Small intestine (tissue), 7 donors: ENCODE data around the gene DYRK1A. TPM values are rescaled to one million over a fixed set of nuclear protein-coding genes. Genes with fewer than 3 reads are reported as not detected.

Experiments used
- DNase-seq, 2 donors: peaks; one replicate each; pipeline versions ENCODE4 v3.0.0 to v3.0.0-alpha.2; 2013
- FAIRE-seq: peaks from 2 replicates; lab custom pipeline; 2012; peaks lifted over from hg19 to GRCh38; lab: Jason Lieb, UNC
- H3K27ac ChIP-seq, 3 donors: one replicate each; pipeline ENCODE4 v1.5.1; 2013; ENCODE audit warnings: low read length in 2 of 3, mild to moderate bottlenecking in 2 of 3, control low read depth in 1 of 3, inconsistent platforms in 1 of 3, low read depth in 1 of 3, moderate library complexity in 1 of 3
- H3K27me3 ChIP-seq, 3 donors: one replicate each; pipeline ENCODE4 v1.6.1; 2013; ENCODE audit warnings: low read length in 3 of 3, inconsistent platforms in 1 of 3; ENCODE audit not compliant: control insufficient read depth in 3 of 3, insufficient read depth in 3 of 3
- H3K36me3 ChIP-seq, 3 donors: one replicate each; pipeline ENCODE4 v1.6.1; 2013; ENCODE audit warnings: low read length in 3 of 3, inconsistent platforms in 1 of 3, low read depth in 1 of 3, mild to moderate bottlenecking in 1 of 3, moderate library complexity in 1 of 3; ENCODE audit not compliant: control insufficient read depth in 3 of 3, insufficient read depth in 2 of 3
- H3K4me1 ChIP-seq, 3 donors: one replicate each; pipeline ENCODE4 v1.6.1; 2013; ENCODE audit warnings: low read length in 2 of 3, inconsistent platforms in 1 of 3, low read depth in 1 of 3, mild to moderate bottlenecking in 1 of 3, moderate library complexity in 1 of 3; ENCODE audit not compliant: control insufficient read depth in 3 of 3, insufficient read depth in 2 of 3
- H3K4me3 ChIP-seq, 3 donors: one replicate each; pipeline ENCODE4 v1.5.1; 2013; ENCODE audit warnings: low read length in 3 of 3, control low read depth in 1 of 3, inconsistent platforms in 1 of 3, low read depth in 1 of 3, mild to moderate bottlenecking in 1 of 3, moderate library complexity in 1 of 3
- H3K9me3 ChIP-seq, 2 donors: one replicate each; pipeline ENCODE4 v1.6.1; 2013; ENCODE audit warnings: low read depth in 1 of 2, low read length in 1 of 2; ENCODE audit not compliant: control insufficient read depth in 2 of 2, insufficient read depth in 1 of 2
- WGBS, 3 donors: extraction: QIAGEN DNeasy Blood & Tissue Kit; methylation state at CpG; one replicate each; pipeline ENCODE4 v1.1.7; 2013; 5-methylcytosine and 5-hydroxymethylcytosine counted together
- polyA plus RNA-seq, 4 donors: library from polyadenylated mRNA; stranded (reverse) in 3 of 4; unstranded in 1 of 4; fragments of 200-250 nt in 3 of 4; fragments of 120-200 nt in 1 of 4; gene quantifications; one replicate each; pipeline versions ENCODE4 v1.2.1 to v1.2.3, GENCODE V29; 2013
- donor health status: healthy with polysubstance abuse.
- donor health status: control.
- donor health status: control.
- donor health status: Bipolar disorder and iron deficiency.
- donor health status: healthy.

DYRK1A gene
- polyA plus RNA-seq, 4 donors: 10.5 to 50.5 (median 17.1) TPM

DNA sequence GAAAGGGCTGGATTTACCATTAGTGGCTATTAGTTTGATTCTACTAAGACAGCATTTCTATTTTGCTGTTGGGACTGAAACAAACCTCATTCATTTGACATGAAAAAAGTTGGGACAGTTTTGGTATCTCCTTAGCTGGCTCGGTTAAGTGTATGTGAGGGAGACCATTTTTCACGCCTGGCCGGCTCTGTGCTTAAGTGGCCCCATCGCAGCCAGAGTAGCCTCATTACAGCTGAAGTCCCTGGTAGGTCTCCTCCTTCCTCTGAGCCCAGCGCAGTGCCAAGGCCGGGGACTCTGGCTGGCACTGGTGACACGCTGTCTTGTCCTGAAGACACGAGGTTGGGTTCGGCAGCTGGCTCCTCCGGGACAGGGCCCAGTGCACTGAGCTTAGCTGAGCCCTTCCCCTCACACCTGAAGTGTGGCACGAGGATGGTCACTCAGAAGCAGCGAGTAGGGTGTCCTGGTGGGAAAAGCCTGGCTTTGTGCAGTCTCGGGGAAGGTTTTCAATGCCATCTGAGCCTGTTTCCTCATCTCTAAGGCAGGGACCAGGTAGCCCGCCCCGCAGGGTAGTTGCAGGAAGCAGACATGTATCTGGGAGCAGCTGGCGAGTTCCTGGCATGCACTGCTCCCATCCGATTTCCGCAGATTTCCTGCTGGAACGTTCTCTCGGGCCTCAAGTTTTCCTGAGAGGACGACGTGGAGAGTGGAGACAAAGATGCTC lies 196.5 kb downstream of the DYRK1A start:
- DNase-seq (peak in 1 of 2 donors; percentile 38), FAIRE-seq (no peak)
- H3K27me3 ChIP-seq: no peaks in the 10 kb centered on the region
- no peaks in the 10 kb centered on the region for H3K36me3 ChIP-seq
- H3K27ac ChIP-seq: peak overlapping the region; percentile 14 to 91 (median 59)
- H3K4me3 ChIP-seq: peak overlapping the region; percentile 34 to 70 (median 67)
- peaks cover 2 to 12% (median 7%) of the 10 kb centered on the region in 3 donors for H3K4me1 ChIP-seq
- H3K9me3 ChIP-seq: peaks cover 0 to 18% of the 10 kb centered on the region in 2 donors
- 45 to 62% (median 57%) methylated on average over 22 of the region's 22 CpGs for WGBS, 3 donors

DNA sequence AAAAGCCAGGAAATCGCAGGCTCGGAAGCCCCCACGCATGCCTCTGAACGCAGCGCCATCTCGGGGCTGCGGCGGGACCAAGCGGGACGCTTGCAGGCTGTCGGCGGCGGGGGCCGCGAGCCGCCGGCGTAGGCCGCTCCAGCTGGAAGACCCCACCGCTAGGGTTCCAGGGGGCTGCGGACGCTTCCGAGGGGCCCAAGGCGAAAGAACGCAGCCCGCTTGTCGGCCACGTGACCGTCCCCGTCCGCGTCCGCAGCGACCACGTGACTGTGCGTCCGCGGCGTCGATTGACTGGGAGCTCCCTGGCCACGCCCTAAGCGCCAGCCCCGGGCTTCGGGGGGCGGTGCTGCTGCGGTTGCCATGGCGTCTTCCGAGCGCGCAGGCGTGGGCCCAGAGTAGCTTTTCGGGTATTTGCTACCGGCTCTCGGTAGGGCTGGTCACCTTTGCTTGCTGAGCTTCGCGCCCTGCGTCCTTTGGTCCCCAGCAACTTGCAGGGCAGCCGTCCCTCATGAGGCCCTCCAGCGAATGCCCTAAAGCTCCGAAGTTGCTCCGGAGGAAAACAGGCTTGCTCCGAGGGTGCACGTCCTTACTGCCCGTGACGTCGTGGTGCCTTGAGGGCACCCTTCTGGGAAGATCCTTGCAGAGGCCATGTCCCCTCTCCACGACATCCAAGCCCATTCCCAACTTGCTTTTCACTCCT lies 197.2 kb downstream of the DYRK1A start:
- Histone ChIP-seq H3K4me3 (peak overlapping the region; percentile 34 to 70 (median 67)), H3K36me3 (no peaks in the 10 kb centered on the region), H3K27ac (peak overlapping the region; percentile 59 to 91 (median 86)), H3K4me1 (peaks cover 2 to 12% (median 7%) of the 10 kb centered on the region in 3 donors), H3K9me3 (peaks cover 0 to 18% of the 10 kb centered on the region in 2 donors), H3K27me3 (no peaks in the 10 kb centered on the region)
- 1 to 6% (median 2%) methylated on average over 62 to 67 of the region's 67 CpGs for WGBS, 3 donors
- DNase-seq: peak; percentile 95
- FAIRE-seq: no peak

DNA sequence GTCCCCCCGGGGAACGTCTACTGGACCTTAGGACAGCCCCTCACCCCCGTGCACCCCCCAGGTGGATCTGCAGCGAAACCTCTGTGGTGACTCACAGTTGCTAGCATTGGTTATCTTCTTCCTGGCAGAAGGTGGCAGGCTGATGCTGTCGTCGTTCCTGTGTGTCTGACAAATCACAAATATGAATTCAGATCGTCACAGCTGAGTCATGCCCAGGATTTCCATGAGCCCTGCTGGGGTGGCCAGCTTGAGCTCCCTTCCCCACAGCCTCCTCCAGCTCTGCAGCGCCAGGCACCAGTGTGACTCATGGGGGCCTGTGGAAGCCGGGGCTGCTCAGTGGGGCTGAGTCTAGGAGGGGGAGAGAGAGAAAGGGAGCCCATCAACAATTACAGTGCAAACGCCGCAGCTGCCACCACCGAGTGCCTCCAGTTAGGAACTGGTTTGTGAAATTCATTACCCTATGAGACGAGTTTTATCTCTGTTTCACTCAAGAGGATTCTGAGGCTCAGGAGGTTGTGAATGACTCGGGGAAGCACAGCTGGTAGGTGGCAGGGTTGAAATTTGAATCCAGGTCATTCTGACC lies 197.9 kb downstream of the DYRK1A start:
- Histone ChIP-seq H3K36me3 (no peaks in the 10 kb centered on the region), H3K27me3 (no peaks in the 10 kb centered on the region), H3K9me3 (peaks cover 0 to 18% of the 10 kb centered on the region in 2 donors), H3K4me1 (peaks cover 2 to 12% (median 7%) of the 10 kb centered on the region in 3 donors), H3K4me3 (peak overlapping the region in 2 of 3 donors; percentile 67 to 70), H3K27ac (peak overlapping the region; percentile 51 to 91 (median 86))
- WGBS, 3 donors: 7 to 17% (median 9%) methylated on average over 14 of the region's 14 CpGs
- DNase-seq (peak; percentile 79 to 86), FAIRE-seq (no peak)

DNA sequence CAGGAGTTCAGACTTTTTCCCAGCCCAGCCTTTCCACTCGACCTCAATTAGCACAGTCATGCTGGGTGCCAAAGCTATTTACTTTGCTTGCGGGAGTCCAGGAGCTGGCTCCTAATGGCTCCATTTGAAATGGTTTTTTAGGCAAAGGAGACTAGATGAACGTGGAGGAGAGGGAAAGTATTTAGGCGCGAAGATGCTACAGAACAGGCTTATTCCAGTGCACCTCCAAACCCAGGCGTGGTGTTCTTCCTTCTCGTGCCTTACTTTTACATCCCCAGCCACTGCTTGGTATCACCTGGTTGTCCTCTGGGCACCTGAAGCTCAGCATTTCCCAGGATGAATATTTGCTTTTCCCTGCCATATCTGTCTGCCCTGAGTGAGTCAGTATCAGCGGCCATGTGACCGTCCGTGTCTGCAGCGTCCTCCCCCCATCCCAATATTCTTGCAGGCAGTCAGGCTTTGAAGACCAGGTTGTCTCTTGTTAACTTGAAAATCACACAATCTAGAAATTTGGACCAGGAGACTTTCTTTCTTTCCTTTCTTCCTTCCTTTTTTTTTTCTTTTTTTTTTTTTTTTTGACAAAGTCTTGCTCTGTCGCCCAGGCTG lies 198.5 kb downstream of the DYRK1A start:
- 42 to 79% (median 64%) methylated on average over 12 of the region's 12 CpGs for WGBS, 3 donors
- Histone ChIP-seq H3K36me3 (no peaks in the 10 kb centered on the region), H3K9me3 (peaks cover 0 to 18% of the 10 kb centered on the region in 2 donors), H3K4me1 (peaks cover 2 to 12% (median 7%) of the 10 kb centered on the region in 3 donors), H3K27me3 (no peaks in the 10 kb centered on the region), H3K27ac (peak overlapping the region in 2 of 3 donors; percentile 51 to 91), H3K4me3 (no peak overlapping the region)
- FAIRE-seq (no peak), DNase-seq (peak in 1 of 2 donors; percentile 23)

DNA sequence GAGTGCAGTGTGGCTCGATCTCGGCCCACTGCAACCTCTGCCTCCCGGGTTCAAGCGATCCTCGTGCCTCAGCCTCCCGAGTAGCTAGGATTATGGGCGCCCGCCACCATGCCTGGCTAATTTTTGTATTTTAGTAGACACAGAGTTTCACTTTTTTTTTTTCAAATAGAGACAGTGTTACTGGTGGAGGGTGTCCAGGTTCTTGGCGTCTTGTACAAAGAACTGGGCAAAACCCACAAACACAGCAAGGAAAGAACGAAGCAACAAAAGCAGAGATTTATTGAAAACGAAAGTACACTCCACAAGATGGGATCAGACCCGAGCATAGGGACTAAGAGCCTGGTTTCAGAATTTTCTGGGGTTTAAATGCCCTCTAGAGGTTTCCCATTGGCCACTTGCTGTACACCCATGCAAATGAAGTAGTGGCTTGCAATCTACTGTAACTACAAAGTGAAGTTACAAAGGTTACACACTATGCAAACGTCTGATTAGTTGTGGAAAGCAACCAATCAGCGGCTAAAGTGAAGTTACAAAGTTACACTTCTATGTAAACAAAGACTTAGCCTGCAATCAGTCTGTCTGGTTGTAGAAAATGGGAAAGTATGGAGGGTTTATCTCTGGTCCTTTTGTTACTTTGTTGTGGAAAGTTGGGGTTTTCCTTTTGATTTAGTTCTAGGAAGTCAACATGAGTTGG lies 199.1 kb downstream of the DYRK1A start:
- peaks cover 2 to 12% (median 7%) of the 10 kb centered on the region in 3 donors for H3K4me1 ChIP-seq
- H3K27me3 ChIP-seq: no peaks in the 10 kb centered on the region
- WGBS, 3 donors: 43 to 65% (median 62%) methylated on average over 14 of the region's 14 CpGs
- peaks cover 0 to 18% of the 10 kb centered on the region in 2 donors for H3K9me3 ChIP-seq
- no peak overlapping the region for H3K4me3 ChIP-seq
- FAIRE-seq (no peak), DNase-seq (peak; percentile 63 to 90)
- no peaks in the 10 kb centered on the region for H3K36me3 ChIP-seq
- H3K27ac ChIP-seq: no peak overlapping the region

DNA sequence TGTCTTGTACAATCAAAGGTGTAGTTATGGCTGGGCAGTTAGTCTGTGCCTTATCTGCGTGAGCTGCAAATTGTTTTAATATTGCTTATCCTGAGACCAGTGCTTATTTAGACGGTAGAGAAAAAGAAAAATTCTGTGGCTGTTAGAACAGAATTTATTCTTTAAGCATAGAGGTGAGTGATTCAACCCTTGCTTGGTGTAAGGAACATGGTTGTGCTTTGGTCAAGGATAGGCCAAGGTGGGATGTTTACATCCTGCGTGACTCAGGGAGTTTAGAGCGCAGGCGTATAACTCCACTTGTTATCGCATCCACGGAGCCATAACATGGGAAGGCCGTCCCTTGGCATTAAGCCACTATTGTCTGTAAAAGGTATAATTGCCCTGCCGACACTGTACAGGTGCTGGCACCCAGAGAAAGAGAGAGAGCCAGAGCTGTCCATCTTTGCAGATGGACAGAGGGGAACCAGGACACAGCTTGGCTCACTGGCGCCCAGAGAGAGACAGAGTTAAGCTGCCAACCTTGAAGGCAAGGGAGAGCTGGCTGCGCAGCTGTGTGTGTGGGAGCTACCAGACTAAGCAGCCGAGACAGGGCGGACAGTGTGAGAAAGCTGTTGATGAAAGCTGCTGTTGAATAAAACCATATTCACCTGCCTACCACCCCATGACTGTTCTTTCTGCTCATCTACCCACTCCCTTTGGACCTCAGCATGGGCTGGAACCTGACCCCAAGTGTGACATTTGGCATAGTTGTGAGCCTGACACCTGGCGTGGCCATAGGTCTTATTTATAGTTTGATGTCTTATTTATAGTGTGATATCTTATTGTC lies 200.4 kb downstream of the DYRK1A start:
- no peaks in the 10 kb centered on the region for H3K36me3 ChIP-seq
- no peaks in the 10 kb centered on the region for H3K27me3 ChIP-seq
- H3K9me3 ChIP-seq: peaks cover 0 to 10% of the 10 kb centered on the region in 2 donors
- no peak overlapping the region for H3K27ac ChIP-seq
- 60 to 83% (median 69%) methylated on average over 14 of the region's 14 CpGs for WGBS, 3 donors
- DNase-seq (peak in 1 of 2 donors; percentile 24), FAIRE-seq (no peak)
- peaks cover 2 to 12% (median 7%) of the 10 kb centered on the region in 3 donors for H3K4me1 ChIP-seq
- no peak overlapping the region for H3K4me3 ChIP-seq

DNA sequence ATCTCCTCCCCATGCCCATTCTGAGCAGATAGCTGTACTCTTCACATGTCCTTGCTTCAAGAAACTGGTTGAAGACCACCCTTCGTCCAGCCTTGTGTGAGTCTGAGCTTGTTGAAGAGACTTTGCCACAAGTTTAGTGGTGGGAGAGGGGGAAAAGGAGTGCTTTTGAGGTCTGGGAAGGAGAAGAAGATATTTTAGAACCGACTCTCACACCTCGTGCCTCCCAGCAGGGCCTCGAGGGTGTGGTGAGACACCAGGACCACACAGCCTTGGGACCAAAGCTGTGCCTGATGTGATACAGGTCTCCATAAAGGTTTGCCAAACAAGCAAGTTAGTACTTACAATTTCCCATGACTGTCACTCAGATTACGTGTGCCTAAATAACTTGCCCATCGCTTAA lies 201.8 kb downstream of the DYRK1A start:
- H3K4me1 ChIP-seq: peaks cover 0 to 9% (median 3%) of the 10 kb centered on the region in 3 donors
- no peaks in the 10 kb centered on the region for H3K27me3 ChIP-seq
- no peak for DNase-seq
- no peak for FAIRE-seq
- no peaks in the 10 kb centered on the region for H3K36me3 ChIP-seq
- H3K27ac ChIP-seq: no peak overlapping the region
- no peaks in the 10 kb centered on the region for H3K9me3 ChIP-seq
- 74 to 85% (median 80%) methylated on average over 6 of the region's 6 CpGs for WGBS, 3 donors
- no peak overlapping the region for H3K4me3 ChIP-seq
